Measurements from ENCODE around the gene IL17RA. TPM values are rescaled to one million over a fixed set of nuclear protein-coding genes. Genes with fewer than 3 reads are reported as not detected.
"Not testable (repeated sequence)": the region's sequence is repeated elsewhere in the genome, so short reads cannot be mapped to it uniquely, and the experiment has no call there.

IL17RA gene, protein sequence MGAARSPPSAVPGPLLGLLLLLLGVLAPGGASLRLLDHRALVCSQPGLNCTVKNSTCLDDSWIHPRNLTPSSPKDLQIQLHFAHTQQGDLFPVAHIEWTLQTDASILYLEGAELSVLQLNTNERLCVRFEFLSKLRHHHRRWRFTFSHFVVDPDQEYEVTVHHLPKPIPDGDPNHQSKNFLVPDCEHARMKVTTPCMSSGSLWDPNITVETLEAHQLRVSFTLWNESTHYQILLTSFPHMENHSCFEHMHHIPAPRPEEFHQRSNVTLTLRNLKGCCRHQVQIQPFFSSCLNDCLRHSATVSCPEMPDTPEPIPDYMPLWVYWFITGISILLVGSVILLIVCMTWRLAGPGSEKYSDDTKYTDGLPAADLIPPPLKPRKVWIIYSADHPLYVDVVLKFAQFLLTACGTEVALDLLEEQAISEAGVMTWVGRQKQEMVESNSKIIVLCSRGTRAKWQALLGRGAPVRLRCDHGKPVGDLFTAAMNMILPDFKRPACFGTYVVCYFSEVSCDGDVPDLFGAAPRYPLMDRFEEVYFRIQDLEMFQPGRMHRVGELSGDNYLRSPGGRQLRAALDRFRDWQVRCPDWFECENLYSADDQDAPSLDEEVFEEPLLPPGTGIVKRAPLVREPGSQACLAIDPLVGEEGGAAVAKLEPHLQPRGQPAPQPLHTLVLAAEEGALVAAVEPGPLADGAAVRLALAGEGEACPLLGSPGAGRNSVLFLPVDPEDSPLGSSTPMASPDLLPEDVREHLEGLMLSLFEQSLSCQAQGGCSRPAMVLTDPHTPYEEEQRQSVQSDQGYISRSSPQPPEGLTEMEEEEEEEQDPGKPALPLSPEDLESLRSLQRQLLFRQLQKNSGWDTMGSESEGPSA
- total RNA-seq (2014; rRNA removed; shearing (Covaris generic)): 8.4 and 10.6 TPM in 2 replicates
- polyA plus RNA-seq (2015; cell fraction: cytosol; rRNA removed): 12.9 and 15.1 TPM in 2 replicates
- polyA plus RNA-seq (2015; cell fraction: nucleus; rRNA removed): 10.7 and 12.7 TPM in 2 replicates

DNA sequence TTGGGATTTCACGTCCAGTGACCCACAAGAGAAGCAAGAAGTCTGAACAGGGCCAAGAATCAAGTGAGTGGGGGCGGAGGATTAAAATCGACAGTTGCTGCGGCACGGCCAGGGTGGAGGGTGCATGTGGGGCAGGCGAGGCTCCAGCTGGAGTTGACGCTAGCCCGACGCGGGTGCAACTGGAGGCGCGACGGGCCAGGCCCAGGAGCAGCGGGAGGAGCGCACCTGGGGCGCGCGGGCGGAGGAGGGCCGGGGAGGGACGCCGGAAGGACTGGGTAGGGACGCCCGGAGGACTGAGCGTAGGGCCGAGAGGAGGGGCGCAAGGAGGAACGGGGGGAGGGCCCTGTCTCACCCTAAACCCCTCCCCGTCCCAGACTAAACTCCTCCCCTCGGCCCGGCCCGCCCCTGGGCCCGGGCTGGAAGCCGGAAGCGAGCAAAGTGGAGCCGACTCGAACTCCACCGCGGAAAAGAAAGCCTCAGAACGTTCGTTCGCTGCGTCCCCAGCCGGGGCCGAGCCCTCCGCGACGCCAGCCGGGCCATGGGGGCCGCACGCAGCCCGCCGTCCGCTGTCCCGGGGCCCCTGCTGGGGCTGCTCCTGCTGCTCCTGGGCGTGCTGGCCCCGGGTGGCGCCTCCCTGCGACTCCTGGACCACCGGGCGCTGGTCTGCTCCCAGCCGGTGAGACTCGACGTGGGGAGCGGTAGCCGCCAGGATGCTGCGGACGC lies at the start of gene IL17RA:
IL17RA (plus strand) TSS at position 447 of the 723 bp plus-strand sequence; CDS start at position 539, 92 bp downstream.
- in situ Hi-C loops (cut with HindIII; ENCODE audit: low pct_unique_long_range_greater_than_20kb, low sequenced_read_pairs): no loop called here
- DNase-seq (ENCODE audit: low read depth, low spot score): peak; percentile 91

DNA sequence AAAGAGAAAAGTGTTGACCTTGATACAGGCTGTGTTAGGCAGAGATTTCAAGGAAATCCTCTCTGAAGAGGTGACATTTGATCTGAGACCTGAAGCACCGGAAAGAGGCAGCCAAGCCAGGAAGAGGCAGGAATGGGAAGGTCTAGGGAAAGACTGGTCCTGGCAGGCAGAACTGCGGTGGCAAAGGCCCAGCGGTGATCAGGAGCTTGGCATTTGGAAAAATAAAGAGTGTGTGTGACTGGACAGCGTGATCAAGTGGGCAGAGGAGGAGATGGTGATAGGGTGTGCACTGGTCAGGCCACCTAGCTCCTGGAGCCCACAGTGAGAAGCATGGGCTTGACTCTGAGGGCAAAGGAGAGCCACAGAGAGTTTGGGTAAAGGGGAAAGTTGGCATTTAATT lies 49.6 kb upstream of the IL17RA start:
- in situ Hi-C loops (cut with HindIII; ENCODE audit: low pct_unique_long_range_greater_than_20kb, low sequenced_read_pairs): no loop called here
- peak; percentile 92 for DNase-seq (ENCODE audit: low read depth, low spot score)

DNA sequence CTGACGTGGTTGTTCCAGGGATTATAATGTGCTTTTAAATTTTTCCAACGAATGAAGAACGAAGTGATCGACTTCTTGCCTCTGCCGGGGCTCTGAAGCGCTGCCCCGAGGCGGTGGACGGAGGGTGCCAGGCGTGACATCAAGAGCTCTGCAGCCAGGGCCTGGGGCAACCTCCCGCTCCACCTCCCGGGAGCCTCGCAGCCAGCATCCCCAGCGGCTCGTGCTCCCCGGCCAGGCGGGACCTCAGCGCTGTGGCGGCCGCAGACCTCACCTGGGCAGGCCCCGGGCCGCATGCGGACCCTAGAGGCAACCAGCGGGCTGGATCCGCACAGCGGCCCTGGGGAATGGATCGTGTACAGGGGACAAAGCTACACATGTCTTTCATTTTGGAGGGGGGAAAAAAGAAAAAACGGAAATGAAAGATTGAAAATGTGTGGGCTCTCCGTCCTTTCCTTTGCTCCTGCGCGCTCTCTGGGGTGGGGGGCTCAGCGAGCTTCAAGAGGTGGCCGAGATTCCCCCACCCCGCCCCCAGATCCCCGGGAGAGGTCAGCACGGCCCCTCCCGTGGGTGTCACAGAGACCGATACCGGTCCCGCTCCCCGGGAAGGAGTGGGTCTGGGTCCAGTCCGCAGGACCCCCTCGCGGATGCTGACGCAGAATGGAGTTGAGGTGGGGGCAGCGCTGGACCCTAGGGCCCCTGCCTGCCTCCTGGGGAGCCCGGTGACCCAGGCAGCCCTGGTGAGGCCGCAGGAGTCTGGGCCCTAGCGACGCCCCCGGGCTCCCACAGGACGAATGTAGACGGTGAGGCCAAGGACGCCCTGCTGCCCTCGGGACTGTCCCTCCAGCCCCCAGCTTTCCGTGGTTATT lies 48.6 kb upstream of the IL17RA start:
- peak; percentile 42 for DNase-seq (ENCODE audit: low read depth, low spot score)
- in situ Hi-C loops (cut with HindIII; ENCODE audit: low pct_unique_long_range_greater_than_20kb, low sequenced_read_pairs): not testable (repeated sequence)

DNA sequence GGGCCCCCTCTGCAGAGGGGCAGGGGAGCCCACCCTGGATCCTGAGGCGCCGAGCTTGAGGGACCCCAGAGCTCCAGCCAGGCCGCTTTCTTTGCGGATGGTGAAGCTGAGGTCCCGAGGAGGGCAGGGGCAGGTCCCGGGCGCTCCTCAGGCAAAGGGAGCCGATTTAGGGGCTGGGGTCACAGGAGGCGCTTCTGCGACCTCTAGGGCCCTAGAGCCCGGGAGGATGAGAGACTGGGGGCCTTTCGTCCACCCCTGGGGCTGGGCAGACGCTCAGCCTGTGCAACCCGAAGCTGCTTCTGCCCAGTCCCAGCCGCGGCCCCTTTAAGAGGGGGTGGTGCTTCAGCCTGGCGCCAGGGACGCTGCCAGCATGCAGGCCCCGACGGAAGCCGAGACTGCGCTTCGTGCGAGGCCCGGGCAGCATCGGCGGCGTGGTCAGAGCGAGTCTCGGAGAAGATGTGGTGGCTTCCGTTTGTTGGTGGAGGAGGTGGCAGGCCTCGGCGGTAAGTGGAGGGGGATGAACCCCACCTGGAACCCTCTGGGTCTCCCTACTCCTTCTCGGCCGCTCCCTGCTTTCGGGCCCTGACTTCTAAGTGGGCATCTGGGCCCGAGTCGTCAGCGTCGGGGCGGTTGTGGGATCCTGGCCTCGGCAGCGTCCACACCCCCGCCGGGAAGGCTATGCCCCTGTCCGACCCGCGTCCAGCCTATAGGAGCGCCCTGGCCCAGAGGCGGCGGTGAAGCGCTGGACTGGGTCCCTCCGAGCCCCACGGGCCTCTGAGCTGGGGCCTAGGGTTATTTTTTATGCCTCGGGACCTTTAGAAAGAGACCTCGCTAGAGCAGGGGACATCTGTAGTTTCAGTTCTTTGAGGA lies 47.7 kb upstream of the IL17RA start:
- in situ Hi-C loops (cut with HindIII; ENCODE audit: low pct_unique_long_range_greater_than_20kb, low sequenced_read_pairs): not testable (repeated sequence)
- peak; percentile 49 for DNase-seq (ENCODE audit: low read depth, low spot score)

DNA sequence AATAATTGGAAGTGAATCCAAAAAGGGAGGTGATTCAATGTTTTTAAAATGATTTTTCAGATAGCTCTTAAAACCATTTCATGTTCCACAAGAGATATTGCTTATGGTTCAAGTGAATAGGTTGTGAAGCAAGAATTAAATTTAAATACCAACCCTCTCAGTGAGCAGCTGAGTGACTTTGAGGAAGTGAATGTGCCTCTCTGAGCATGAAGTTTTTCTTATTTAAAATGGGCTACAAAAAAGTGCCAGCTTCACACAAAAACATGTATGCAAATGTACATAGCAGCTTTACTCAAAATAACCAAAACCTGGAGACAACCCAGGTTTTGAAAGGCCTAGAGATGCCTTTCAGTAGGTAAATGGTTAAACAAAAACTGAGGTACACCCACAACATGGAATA lies 41.3 kb upstream of the IL17RA start:
- in situ Hi-C loops (cut with HindIII; ENCODE audit: low pct_unique_long_range_greater_than_20kb, low sequenced_read_pairs): no loop called here
- DNase-seq (ENCODE audit: low read depth, low spot score): no peak

DNA sequence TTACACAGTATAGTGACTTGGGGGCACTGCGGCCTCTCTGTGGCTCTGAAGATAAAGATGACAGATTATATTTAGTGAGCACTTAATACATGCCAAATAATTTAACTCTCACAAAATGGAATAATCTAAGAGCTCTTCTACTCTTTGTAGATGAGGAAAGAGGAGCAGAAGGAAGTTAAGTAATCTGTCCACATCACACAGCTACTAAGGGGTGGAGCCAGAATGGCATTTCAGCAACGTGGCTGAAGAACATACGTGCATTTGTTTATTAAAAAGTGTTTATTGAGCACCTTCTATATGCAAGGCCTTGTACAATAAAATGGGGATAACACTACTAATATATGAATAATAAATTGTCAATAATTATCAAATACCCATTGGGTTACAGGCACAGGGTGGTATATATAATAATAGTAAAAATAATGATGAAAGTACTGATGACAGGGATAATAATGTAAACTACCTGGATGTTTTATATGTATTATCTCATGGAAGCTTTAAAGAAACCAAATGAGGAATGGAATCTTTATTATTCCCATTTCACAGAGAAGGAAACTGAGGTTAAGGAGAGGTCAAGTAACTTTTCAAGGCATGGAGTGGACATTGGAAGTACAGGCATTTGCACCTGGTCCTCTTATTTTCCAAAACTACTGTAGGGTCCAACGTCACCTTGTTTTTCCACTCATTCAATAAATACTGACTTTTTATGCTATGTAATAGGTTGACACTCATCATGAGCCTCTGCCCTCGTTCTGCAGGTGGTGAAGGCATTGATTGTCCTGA lies 38.0 kb upstream of the IL17RA start:
- DNase-seq (ENCODE audit: low read depth, low spot score): no peak
- in situ Hi-C loops (cut with HindIII; ENCODE audit: low pct_unique_long_range_greater_than_20kb, low sequenced_read_pairs): no loop called here

DNA sequence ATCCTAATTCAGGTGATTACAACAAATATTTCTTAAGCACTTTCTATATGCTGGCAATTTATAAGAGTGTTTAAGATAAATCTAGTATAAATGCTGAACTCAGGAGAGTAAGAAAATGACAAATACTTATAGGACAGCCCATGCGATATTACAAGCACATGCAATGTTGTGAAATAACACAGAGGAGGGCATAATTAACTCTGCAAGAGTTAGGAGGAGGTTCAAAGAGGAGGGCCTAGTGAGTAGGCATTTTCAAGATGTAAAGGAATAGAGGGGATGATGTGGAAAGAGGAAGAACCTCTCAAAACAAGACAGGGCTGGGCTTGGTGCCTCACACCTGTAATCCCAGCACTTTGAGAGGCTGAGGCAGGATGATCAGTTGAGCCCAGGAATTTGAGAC lies 37.1 kb upstream of the IL17RA start:
- in situ Hi-C loops (cut with HindIII; ENCODE audit: low pct_unique_long_range_greater_than_20kb, low sequenced_read_pairs): no loop called here
- no peak for DNase-seq (ENCODE audit: low read depth, low spot score)

DNA sequence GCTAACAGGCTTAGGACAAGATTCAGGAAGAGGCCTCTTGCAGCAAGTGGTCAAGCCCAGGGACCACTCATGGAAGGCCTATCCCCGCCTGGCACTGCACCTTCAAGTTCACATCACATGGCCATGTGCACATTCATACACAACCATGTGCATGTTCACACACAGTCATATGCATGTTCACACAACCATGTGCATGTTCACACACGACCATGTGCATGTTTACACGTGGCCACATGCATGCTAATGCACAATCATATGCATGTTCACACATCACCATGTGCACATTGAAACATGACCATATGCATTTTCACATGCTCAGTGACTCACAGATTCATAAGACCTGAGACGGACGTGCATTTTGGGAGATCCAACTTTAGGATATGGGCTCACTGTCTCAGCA lies 28.7 kb upstream of the IL17RA start:
- DNase-seq (ENCODE audit: low read depth, low spot score): no peak
- in situ Hi-C loops (cut with HindIII; ENCODE audit: low pct_unique_long_range_greater_than_20kb, low sequenced_read_pairs): no loop called here

DNA sequence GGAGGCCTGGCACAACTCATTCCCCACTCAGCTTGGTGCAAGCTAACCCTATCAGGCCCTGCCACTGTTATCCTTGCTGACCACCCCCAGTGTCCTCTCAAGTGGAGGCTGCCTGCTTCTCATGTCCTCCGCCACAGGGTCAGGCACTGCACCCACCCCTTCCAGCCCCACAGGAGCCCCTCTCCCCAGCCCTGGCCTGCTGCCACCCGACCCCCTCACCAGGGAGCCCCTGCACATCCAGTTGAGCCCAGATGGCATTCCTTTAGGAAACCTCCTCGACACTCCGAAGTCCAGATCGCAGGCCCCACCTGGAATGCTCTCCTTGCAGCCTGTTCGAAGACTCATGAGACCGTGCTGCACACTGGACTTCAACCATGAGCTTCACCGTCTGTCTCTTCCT lies 28.0 kb upstream of the IL17RA start:
- in situ Hi-C loops (cut with HindIII; ENCODE audit: low pct_unique_long_range_greater_than_20kb, low sequenced_read_pairs): no loop called here
- DNase-seq (ENCODE audit: low read depth, low spot score): no peak

DNA sequence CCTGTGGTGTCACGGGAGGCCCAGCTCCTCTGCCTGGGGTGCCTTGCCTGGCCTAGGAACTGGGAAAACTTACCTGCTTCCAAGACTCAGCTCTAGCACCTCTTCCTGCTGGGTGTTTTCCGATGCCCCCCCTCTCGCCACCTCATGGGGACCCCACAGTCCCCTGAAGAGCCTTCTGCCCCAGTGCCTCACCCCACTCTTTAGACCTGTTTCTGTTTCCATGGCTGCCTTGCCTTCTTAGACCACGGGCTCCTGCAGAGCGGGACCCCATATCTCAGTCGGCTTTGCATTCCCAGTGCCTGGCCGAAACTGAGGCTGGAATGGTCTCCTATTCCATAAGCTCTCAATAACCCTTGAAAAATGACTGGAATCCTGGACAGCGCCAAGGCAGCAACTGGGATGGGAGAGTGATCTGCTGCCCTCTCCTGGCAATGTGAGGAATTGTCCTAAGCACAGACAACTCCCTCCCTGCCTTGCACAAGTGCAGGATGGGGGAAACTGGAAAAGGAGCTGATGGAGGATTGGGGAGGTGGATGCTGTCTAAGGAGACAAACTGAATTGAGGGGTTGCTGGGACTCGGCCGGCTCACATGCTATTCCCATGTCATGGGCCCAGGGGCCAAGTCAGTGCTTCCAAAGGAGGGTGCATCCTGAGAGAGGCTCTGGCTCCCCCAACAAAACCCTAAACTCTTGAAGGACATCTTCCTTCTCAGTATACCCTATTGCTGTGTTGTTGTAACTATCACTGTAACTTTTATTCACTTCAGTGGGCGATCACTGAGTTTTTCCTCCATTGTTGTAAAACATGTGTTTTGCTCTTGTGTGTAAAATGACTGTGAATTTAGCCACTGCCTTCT lies 26.6 kb upstream of the IL17RA start:
- in situ Hi-C loops (cut with HindIII; ENCODE audit: low pct_unique_long_range_greater_than_20kb, low sequenced_read_pairs): no loop called here
- DNase-seq (ENCODE audit: low read depth, low spot score): peak; percentile 90

DNA sequence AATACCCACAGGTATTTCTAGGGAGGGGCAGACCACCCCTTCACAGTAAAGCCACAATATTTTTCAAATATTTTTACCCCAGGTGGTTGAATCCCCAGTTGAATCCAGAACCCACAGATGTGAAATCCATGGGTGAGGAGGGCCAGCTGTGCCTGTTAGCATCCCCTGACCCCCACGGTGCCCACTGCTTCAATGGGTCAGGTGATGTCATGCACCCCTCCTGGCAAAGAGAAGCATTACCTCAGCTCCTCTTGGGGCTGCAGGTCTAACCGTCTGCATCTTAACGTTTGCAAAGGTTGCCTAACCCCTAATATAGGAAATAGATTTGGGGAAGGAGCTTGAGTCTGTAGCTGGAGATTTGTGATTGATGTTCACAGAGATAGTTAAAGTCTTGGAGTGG lies 24.7 kb upstream of the IL17RA start:
- no peak for DNase-seq (ENCODE audit: low read depth, low spot score)

DNA sequence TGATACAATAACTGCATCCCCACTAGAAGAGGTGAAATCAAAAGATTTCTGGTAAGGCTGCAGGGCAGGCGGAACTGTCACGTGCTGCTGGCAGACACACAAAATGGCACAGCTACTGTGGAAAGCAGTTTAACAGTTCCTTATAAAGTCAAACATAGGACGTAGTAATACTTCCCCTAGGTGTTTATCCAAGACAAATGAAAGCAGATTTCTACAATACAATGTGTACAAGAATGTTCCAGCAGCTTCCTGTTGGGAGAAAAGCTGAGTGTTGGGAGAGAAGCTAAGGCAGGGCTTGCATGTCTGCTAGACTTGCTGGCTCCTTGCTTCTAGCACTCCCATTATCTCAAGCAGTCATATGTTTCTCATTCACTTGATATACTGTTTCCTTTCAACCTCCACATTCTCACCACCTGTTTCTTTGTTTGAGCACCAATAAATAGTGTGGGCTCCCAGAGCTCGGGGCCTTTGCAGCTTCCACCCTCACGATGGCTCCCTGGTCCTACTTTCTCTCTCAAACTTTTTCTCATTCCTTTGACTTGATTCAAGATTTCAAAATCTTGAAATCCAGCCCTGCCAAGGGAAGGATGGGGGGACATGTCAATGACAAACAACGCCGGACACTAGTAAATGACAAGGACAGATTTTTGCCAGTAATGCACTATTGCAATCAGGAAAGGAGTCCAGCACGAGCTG lies 21.2 kb upstream of the IL17RA start:
- no peak for DNase-seq (ENCODE audit: low read depth, low spot score)
- in situ Hi-C loops (cut with HindIII; ENCODE audit: low pct_unique_long_range_greater_than_20kb, low sequenced_read_pairs): no loop called here

More for the DNA sequence above, 24.7 kb upstream of the IL17RA start:
- in situ Hi-C loops (cut with HindIII; ENCODE audit: low pct_unique_long_range_greater_than_20kb, low sequenced_read_pairs): no loop called here

DNA sequence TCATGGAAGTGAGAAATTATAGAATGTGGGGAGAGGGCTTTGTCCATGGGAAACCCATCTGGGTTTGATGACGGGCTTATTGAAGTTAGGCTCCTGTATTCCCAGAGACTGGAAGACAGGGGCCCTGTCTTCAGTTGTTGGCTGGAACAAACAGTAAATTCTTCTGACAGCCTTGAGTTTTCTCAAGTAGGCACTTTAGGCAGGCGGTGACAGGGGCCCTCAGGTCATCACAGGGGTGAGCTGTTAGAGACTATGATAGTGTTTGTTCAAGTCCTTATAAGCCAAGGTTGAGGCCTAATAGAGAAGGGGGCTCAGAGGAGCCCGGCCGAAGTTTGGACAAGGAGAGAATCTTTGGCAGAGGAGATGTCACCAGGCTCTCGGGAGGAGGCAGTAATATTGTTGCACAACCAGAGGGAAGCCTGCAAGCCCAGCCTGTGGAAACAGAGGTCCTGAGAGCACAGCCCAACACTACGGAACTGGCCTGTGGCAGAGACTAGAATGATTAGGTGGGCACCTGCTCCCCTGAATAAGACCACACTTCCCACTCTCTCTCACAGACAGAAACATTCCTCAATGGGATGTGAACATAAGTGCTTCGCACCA lies 20.2 kb upstream of the IL17RA start:
- in situ Hi-C loops (cut with HindIII; ENCODE audit: low pct_unique_long_range_greater_than_20kb, low sequenced_read_pairs): no loop called here
- no peak for DNase-seq (ENCODE audit: low read depth, low spot score)

DNA sequence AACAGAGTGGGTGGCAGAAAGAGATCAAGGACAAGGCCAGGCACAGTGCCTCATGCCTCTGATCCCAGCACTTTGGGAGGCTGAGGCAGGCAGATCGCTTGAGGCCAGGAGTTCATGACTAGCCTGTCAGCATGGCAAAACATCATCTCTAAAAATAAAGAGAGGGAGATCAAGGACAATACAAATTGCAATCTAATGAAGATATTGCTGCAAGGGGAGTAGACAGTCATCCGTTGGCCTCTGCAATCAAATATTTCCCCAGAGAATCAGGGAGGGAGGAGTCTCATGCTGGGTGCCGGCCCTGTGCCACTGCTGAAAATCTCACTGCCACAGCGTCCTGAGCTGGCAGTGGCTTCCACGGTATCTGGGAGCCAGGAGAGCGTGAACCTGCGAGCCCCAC lies 19.4 kb upstream of the IL17RA start:
- in situ Hi-C loops (cut with HindIII; ENCODE audit: low pct_unique_long_range_greater_than_20kb, low sequenced_read_pairs): no loop called here
- DNase-seq (ENCODE audit: low read depth, low spot score): no peak

Measured in SK-MEL-5 (cell line).